Astrocyte (in vitro differentiated cells and primary cell): ENCODE data around the gene CDK4.

ENCODE experiments used
- EZH2 ChIP-seq: IDR thresholded peaks from 2 replicates; pipeline ENCODE4 v1.6.1; 2012; ENCODE audit warnings: mild to moderate bottlenecking, low read length, inconsistent platforms; ENCODE audit not compliant: insufficient read depth
- TF ChIP-seq, protein P1 (sequence below): IDR thresholded peaks from 2 replicates; pipeline ENCODE4 v1.5.1; 2011; ENCODE audit warnings: low read depth, mild to moderate bottlenecking, inconsistent platforms, low read length, moderate library complexity; ENCODE audit not compliant: insufficient read depth

DNA sequence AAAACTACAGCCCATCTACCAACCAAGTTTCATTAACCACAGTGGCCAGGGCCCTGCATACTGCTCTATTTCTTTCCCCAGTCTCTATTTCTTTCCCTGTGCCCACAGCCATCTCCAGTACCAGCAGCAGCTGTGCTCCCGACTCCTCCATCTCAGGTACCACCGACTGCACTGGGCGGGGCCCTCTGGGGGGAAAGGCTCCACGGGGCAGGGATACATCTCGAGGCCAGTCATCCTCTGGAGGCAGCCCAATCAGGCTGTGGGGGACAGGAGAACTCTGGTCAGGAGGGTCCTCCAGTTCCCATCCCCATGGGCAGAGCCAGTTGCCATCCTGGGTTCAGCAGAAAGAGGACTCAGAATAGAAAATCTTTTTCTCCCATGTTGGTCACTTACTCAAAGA, 3.0 kb downstream of the CDK4 start:
- TF ChIP-seq, protein P1, sequence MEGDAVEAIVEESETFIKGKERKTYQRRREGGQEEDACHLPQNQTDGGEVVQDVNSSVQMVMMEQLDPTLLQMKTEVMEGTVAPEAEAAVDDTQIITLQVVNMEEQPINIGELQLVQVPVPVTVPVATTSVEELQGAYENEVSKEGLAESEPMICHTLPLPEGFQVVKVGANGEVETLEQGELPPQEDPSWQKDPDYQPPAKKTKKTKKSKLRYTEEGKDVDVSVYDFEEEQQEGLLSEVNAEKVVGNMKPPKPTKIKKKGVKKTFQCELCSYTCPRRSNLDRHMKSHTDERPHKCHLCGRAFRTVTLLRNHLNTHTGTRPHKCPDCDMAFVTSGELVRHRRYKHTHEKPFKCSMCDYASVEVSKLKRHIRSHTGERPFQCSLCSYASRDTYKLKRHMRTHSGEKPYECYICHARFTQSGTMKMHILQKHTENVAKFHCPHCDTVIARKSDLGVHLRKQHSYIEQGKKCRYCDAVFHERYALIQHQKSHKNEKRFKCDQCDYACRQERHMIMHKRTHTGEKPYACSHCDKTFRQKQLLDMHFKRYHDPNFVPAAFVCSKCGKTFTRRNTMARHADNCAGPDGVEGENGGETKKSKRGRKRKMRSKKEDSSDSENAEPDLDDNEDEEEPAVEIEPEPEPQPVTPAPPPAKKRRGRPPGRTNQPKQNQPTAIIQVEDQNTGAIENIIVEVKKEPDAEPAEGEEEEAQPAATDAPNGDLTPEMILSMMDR: no peak
- TF ChIP-seq EZH2: no peak
